ENCODE measurements around the gene CAMTA1.

Gene CAMTA1

GRCh38 chr1:6852136-6852890 lies 67.1 kb downstream of the CAMTA1 start:
- DNase-seq = no peak

- DNase-seq = no peak
Observed at GRCh38 chr1:6854166-6854565, 68.9 kb downstream of the CAMTA1 start.

- no peak for DNase-seq
Observed at GRCh38 chr1:6857831-6858230, 72.6 kb downstream of the CAMTA1 start.

- DNase-seq = no peak
Observed at GRCh38 chr1:6858596-6858995, 73.3 kb downstream of the CAMTA1 start.

- DNase-seq = no peak
Observed at GRCh38 chr1:6859415-6860343, 74.4 kb downstream of the CAMTA1 start.

- no peak for DNase-seq
Observed at GRCh38 chr1:6860401-6860800, 75.1 kb downstream of the CAMTA1 start.

- no peak for DNase-seq
Observed at GRCh38 chr1:6861075-6861724, 75.9 kb downstream of the CAMTA1 start.

GRCh38 chr1:6862906-6863305 lies 77.7 kb downstream of the CAMTA1 start:
- DNase-seq = no peak

GRCh38 chr1:6864166-6864565 lies 78.9 kb downstream of the CAMTA1 start:
- no peak for DNase-seq

GRCh38 chr1:6866825-6867224 lies 81.6 kb downstream of the CAMTA1 start:
- no peak for DNase-seq

GRCh38 chr1:6867321-6867720 lies 82.1 kb downstream of the CAMTA1 start:
- DNase-seq = no peak

GRCh38 chr1:6867729-6868659 lies 82.7 kb downstream of the CAMTA1 start:
- no peak for DNase-seq

GRCh38 chr1:6868660-6869380 lies 83.6 kb downstream of the CAMTA1 start:
- DNase-seq = no peak

GRCh38 chr1:6869545-6869944 lies 84.3 kb downstream of the CAMTA1 start:
- DNase-seq = no peak

GRCh38 chr1:6870086-6870485 lies 84.8 kb downstream of the CAMTA1 start:
- DNase-seq = no peak

GRCh38 chr1:6870571-6870970 lies 85.3 kb downstream of the CAMTA1 start:
- no peak for DNase-seq

- DNase-seq = no peak
Observed at GRCh38 chr1:6871300-6871972, 86.2 kb downstream of the CAMTA1 start.

- no peak for DNase-seq
Observed at GRCh38 chr1:6872573-6873261, 87.5 kb downstream of the CAMTA1 start.

GRCh38 chr1:6873298-6874015 lies 88.2 kb downstream of the CAMTA1 start:
- no peak for DNase-seq

GRCh38 chr1:6874298-6874697 lies 89.0 kb downstream of the CAMTA1 start:
- DNase-seq = no peak
